ENCODE measurements around the gene CCL3. TPM values are rescaled to one million over a fixed set of nuclear protein-coding genes. Genes with fewer than 3 reads are reported as not detected.

The CCL3 gene
- total RNA-seq, 1 experiment from 2014 or later, result not detected

DNA sequence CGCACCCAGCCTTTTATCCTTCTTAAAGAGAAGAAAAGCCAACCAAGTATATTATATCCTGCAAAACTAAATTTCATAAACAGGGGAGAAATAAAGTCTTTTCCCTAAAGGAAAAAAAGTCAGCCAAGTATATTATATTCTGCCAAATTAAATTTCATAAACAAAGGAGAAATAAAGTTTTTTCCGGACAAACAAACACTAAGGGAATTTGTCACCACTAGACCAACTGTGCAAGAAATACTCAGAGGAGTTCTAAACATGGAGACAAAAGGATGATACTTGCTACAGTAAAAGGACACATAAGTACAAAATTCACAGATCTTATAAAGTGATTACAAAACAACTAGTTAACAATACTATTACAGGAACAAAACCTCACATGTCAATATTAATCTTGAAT is 40.3 kb downstream of the CCL3 start:
- CTCF ChIA-PET, result no interaction called here
- intact Hi-C loops (cut with micrococcal nuclease; ENCODE audit: unreplicated experiment), result no loop called here
- BruUV-seq (replicated peaks), result no TSS peak
- TF ChIP-seq, protein P1, sequence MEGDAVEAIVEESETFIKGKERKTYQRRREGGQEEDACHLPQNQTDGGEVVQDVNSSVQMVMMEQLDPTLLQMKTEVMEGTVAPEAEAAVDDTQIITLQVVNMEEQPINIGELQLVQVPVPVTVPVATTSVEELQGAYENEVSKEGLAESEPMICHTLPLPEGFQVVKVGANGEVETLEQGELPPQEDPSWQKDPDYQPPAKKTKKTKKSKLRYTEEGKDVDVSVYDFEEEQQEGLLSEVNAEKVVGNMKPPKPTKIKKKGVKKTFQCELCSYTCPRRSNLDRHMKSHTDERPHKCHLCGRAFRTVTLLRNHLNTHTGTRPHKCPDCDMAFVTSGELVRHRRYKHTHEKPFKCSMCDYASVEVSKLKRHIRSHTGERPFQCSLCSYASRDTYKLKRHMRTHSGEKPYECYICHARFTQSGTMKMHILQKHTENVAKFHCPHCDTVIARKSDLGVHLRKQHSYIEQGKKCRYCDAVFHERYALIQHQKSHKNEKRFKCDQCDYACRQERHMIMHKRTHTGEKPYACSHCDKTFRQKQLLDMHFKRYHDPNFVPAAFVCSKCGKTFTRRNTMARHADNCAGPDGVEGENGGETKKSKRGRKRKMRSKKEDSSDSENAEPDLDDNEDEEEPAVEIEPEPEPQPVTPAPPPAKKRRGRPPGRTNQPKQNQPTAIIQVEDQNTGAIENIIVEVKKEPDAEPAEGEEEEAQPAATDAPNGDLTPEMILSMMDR (IDR thresholded peaks at IDR 0.05; ENCODE audit: unreplicated experiment), result no peak
- no peaks in the 10 kb centered on the region for H3K36me3 Mint-ChIP-seq (ENCODE audit: insufficient read depth, unreplicated experiment)
- peaks cover 83% of the 10 kb centered on the region for H3K27me3 Mint-ChIP-seq (ENCODE audit: unreplicated experiment)
- no peak overlapping the region for H3K4me3 Mint-ChIP-seq (ENCODE audit: low read depth, unreplicated experiment)
- no peaks in the 10 kb centered on the region for H3K4me1 Mint-ChIP-seq (ENCODE audit: low read depth, unreplicated experiment)
- DNase-seq, result no peak
- H3K9me3 Mint-ChIP-seq (ENCODE audit: low read depth, unreplicated experiment), result peaks cover 4% of the 10 kb centered on the region
- no peak overlapping the region for H3K27ac Mint-ChIP-seq (ENCODE audit: unreplicated experiment)

DNA sequence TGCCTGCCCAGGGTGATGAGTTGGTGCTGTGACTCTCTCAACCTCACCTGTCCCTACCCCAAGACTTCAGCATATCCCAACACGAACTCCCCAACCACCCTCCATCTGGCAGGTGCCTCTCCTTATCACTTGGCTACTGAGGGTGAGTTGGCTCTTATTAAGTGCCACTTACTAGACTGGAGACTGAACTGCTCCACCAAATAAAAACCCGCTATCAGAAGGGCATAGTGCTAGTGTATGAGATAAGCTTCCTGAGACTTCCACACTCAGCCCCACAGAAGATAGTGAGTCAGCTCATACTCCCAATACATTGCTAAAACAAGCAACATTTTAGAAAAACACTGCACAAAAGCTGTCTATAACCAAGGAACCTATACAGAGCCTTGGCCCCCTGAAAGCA is 41.9 kb downstream of the CCL3 start:
- Mint-ChIP-seq H3K9me3 (ENCODE audit: low read depth, unreplicated experiment) (peaks cover 4% of the 10 kb centered on the region), H3K4me1 (ENCODE audit: low read depth, unreplicated experiment) (no peaks in the 10 kb centered on the region), H3K4me3 (ENCODE audit: low read depth, unreplicated experiment) (no peak overlapping the region), H3K27ac (ENCODE audit: unreplicated experiment) (no peak overlapping the region), H3K27me3 (ENCODE audit: unreplicated experiment) (peaks cover 88% of the 10 kb centered on the region), H3K36me3 (ENCODE audit: insufficient read depth, unreplicated experiment) (no peaks in the 10 kb centered on the region)
- DNase-seq, result no peak
- TF ChIP-seq, protein P1 (IDR thresholded peaks at IDR 0.05; ENCODE audit: unreplicated experiment), result no peak
- intact Hi-C loops (cut with micrococcal nuclease; ENCODE audit: unreplicated experiment), result no loop called here
- BruUV-seq (replicated peaks), result no TSS peak
- CTCF ChIA-PET, result interaction anchor here (0.9 kb wide), 1 partner anchor 10 kb away, joined by 3 read pairs; no protein-coding TSS in a partner anchor

Other genes starting within 250 kb of the CCL3 start
- not detected in 2 replicates for gene HEATR9, start 221.3 kb downstream of the CCL3 start, total RNA-seq (2022)
- 7.0 and 28.7 TPM in 2 replicates for gene CCL5, start 209.8 kb downstream of the CCL3 start, total RNA-seq (2022)
- gene RDM1, start 159.4 kb downstream of the CCL3 start, total RNA-seq (2022), result 6.2 and 6.5 TPM in 2 replicates
- not detected in 2 replicates for gene LYZL6, start 146.4 kb downstream of the CCL3 start, total RNA-seq (2022)
- not detected in 2 replicates for gene CCL16, start 108.6 kb downstream of the CCL3 start, total RNA-seq (2022)
- not detected in 2 replicates for gene CCL14, start 103.4 kb downstream of the CCL3 start, total RNA-seq (2022)
- 0.42 TPM in 1 of 2 replicates, not detected in the other for gene CCL15, start 88.6 kb downstream of the CCL3 start, total RNA-seq (2022)
- gene CCL23, start 72.2 kb downstream of the CCL3 start, total RNA-seq (2022), result not detected in 2 replicates
- gene CCL18, start 25.9 kb downstream of the CCL3 start, total RNA-seq (2022), result not detected in 2 replicates
- not detected in 2 replicates for gene CCL4, start 13.7 kb upstream of the CCL3 start, total RNA-seq (2022)
- gene TBC1D3B, start 86.5 kb upstream of the CCL3 start, total RNA-seq (2022), result 71.6 and 73.5 TPM in 2 replicates
- gene CCL3L1, start 106.6 kb upstream of the CCL3 start, total RNA-seq (2022), result not detected in 2 replicates
- gene CCL4L2, start 120.9 kb upstream of the CCL3 start, total RNA-seq (2022), result not detected in 2 replicates
- gene TBC1D3I, start 174.4 kb upstream of the CCL3 start, total RNA-seq (2022), result 2.1 and 3.3 TPM in 2 replicates
- not detected in 2 replicates for gene TBC1D3G, start 233.7 kb upstream of the CCL3 start, total RNA-seq (2022)